HPDE6-E6E7 (cell line): ENCODE measurements around the gene PIGV.
A peak's percentile ranks its signal among the peaks of the same experiment; 100 is the strongest.

Experiments
- DNase-seq: peaks from one replicate; pipeline ENCODE4 v3.0.0; 2011; ENCODE audit warnings: missing footprints; ENCODE audit errors: extremely low spot score

Gene PIGV

GRCh38 chr1:26787706-26788514 is at the start of gene PIGV:
Gene PIGV (plus strand): TSS chr1:26787950. CDS start chr1:26790816, 2,866 bp downstream.
- peak; percentile 79 for DNase-seq

DNA sequence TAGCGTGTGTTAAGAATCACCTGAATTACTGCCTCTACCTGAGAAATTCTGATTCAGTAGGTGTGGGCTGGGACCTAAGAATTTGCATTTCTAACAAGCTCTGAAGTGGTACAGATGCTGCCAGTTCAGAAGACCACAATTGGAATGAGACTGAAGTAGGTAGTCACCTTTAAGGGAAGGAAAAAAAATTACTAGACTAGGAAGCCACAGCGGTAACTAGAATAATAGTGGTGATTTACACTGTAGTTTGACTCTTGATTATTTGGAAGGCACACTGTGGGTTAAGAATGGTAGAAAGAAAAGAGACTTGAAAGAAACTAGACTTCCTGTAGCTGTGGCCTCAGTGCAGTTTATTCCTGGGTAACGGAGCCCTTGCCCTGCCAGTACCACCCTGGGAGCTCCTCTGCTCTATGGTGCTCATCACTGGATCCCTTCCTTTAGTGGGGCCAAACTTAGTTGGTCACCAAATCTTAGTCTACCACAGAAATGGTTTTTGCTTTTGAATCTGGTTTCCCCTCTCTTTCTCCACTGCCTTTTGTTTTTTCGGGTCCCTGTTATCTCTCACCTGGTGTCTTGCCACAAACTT is 48.3 kb upstream of the PIGV start:
- no peak for DNase-seq

GRCh38 chr1:26740023-26740634 is 47.6 kb upstream of the PIGV start:
- DNase-seq = no peak

DNA sequence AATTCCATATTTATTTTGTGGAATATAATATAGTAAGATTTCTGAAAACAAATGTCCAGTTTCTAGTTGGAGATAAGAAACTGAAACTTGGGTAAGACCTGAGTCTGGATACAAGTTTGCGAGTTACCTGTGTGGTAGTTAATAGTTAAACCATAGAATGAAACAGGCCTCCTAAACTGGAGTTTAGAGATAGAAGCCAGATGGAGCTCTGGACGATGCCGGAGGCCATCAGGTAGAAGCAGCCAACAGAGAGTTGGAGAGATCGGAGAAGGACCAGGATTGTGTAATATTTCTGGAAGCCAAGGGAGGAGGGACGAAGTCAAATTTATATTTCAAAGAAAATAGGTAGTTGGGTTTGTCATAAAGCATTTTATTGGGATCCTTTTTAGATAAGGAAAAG is 46.8 kb upstream of the PIGV start:
- no peak for DNase-seq

- DNase-seq = no peak
Measured at GRCh38 chr1:26743426-26744059, 44.2 kb upstream of the PIGV start.

- peak; percentile 40 for DNase-seq
Measured at GRCh38 chr1:26744075-26744959, 43.4 kb upstream of the PIGV start.

GRCh38 chr1:26745191-26745590 is 42.6 kb upstream of the PIGV start:
- DNase-seq = no peak

GRCh38 chr1:26747048-26747447 is 40.7 kb upstream of the PIGV start:
- no peak for DNase-seq

GRCh38 chr1:26748351-26748750 is 39.4 kb upstream of the PIGV start:
- DNase-seq = no peak

DNA sequence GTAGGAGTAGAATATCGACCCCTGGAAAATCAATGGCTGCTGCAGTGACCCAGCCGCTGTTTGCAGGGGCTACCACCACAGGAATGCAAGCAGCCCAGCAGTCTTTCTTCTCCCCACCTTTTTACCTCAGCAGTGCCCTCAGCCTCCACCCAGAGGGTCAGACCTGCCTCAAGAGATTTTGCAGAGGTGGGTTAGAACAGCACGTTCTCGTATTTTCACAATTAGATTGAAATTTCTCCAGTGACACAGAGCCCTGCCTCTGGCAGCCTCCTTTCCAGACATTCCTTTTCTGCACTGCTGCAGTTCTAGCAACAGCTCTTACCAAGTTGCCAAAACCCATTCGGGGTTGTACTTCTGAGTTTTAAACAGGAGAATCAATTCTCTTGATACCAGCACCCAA is 38.3 kb upstream of the PIGV start:
- DNase-seq = no peak

- no peak for DNase-seq
Measured at GRCh38 chr1:26750428-26750827, 37.3 kb upstream of the PIGV start.

- DNase-seq = no peak
Measured at GRCh38 chr1:26752519-26752918, 35.2 kb upstream of the PIGV start.

DNA sequence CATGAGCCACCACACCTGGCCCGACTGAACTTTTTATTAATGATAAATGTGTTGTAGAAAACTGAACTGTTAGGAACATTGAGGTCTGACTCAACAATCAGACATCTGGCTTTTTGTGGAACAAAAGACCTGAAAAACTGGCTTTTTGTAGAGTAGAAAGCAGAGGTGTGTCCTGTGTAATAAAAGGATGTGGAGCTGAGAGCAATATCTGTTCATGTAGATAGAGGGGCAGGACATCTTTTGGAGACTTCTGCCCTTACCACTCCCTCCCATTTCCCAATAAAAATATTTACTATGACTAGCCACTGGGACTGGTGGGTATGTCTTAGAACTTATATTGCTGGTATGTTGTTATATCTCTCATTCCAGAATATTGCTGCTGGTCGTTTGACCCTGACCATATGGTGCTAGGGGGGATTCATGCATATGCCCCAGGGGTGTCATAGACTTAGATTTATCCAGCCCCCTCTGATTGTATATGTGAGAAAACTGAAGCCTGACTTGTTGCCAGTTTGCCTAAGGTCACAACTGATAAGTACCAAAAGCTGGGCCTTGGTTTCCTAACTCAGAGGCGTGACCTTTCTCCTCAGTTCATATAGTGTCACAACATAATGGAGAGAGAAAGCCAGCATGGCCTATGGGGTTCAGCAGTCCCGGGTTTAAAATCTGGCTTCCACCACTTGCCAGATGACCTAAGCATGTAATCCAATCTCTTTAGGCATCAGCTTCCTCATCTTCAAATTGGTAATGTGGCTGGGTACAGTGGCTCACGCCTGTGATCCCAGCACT is 33.5 kb upstream of the PIGV start:
- peak; percentile 79 for DNase-seq

DNA sequence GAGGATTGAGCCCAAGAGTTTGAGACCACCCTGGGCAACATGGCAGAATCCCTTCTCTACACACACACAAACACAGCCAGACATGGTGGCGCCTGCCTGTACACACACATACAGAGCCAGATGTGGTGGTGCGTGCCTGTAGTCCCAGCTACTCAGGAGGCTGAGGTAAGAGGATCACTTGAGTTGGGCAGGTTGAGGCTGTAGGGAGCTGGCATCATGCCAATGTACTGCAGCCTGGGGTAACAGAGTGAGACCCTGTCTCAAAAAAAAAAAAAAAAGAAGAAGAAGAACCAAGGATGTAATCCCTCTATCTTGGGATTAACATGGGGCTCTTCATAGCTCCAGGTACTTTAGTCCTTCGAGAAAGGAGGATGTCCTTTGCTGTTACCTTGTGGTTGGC is 29.4 kb upstream of the PIGV start:
- no peak for DNase-seq

DNA sequence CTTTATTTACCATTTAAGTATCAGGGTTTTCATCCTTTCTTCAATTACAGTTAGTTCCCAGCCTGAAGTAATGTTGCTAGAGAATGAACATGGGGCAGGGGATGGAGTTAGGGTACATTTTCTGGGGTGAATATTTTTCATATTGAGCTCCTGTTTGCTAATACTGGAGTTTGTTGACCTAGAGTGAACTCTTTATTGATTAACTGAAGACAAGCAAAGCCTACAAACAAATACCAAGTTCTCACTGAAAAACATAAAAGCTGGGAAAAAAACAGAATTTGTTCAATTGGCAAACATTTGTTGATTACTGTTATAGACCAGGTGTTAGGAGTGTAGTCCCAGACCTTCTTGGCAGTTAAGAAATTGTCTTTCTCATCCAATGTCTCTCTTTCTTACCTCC is 28.2 kb upstream of the PIGV start:
- DNase-seq = no peak

- DNase-seq = no peak
Measured at GRCh38 chr1:26761217-26761616, 26.5 kb upstream of the PIGV start.

DNA sequence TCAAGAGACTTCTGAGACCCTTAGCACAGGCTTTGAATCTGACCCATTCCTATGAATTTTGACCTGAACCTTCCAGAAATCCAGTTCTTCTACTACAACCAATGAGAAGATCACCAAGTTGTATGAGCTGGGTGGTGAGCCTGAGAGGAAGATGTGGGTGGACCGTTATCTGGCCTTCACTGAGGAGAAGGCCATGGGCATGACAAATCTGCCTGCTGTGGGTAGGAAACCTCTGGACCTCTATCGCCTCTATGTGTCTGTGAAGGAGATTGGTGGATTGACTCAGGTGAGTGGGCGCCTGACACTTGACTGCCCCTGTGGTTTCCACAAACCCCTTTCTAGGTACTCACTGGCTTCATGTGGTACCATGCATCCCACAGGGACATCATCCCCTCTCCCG is 20.0 kb upstream of the PIGV start:
- no peak for DNase-seq

- no peak for DNase-seq
Measured at GRCh38 chr1:26768755-26769154, 19.0 kb upstream of the PIGV start.

DNA sequence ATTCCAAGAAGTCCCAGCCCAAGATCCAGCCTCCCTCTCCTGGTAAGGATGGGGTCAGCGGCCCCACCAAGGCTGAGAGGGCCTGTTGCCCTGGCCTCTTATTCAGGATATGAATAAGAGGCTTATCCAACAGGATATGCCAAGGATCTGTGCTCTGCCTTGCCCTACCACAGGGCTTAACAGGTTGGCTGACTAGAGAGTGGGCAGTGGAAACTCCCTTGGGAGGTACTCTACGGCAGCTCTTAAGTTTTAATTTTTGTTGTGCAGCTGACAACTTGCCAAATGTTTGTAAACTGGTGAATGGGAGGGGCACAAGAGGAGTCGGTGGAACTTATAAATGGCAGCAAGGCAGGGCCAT is 16.5 kb upstream of the PIGV start:
- no peak for DNase-seq

DNA sequence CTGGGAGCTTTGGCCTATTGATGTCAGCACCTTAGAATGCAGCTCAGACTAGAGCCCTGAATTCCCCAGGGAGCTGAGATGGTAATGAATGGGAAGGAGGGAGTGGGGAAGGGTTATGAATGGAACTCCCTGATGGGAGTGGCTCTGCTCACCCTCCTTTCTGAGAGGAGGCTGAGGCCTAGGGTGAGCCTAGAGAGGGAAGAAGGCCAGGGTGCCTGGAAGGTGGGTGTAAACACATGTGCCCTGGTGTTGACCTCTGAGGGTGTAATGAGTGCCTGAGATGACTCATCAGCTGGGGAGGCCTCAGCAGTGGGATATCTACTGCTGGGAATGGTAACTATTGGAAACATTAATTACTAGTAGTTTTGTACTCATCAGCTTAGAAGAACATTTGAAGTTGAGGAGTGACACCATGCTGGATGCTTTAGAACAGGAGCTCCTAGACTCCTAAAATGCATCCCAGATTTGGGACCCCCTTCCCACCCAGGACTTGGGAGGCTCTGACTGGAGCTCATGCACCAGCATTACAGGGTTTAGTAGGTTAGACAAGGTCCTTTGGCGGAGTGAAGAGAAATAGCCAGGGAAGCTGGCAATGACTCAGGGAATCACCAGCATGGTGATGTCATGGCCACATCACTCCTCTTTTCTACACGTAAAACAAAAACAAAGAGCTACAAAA is 16.0 kb upstream of the PIGV start:
- DNase-seq = peak; percentile 84
